HG03571 (cell line): ENCODE data around the gene LYL1.
A peak's percentile ranks its signal among the peaks of the same experiment; 100 is the strongest.

Experiments used
- ATAC-seq: cut with Tn5 transposase; IDR thresholded peaks from one replicate; pipeline ENCODE4 v1.9.1; 2021; ENCODE audit not compliant: unreplicated experiment

The LYL1 gene

GRCh38 chr19:13109361-13110098 lies 6.9 kb upstream of the LYL1 start:
- ATAC-seq: no peak

GRCh38 chr19:13104848-13105711 lies 2.4 kb upstream of the LYL1 start:
- no peak for ATAC-seq

GRCh38 chr19:13104360-13104847 lies 1.7 kb upstream of the LYL1 start:
- peak; percentile 28 for ATAC-seq

GRCh38 chr19:13103581-13104359 lies 1.1 kb upstream of the LYL1 start:
- no peak for ATAC-seq

- ATAC-seq: no peak
These were observed 317 bp downstream of the LYL1 start for GRCh38 chr19:13102416-13102665.

GRCh38 chr19:13101590-13102415 lies 855 bp downstream of the LYL1 start:
- no peak for ATAC-seq

- ATAC-seq: no peak
These were observed 1.6 kb downstream of the LYL1 start for GRCh38 chr19:13100841-13101589.

- no peak for ATAC-seq
These were observed 2.5 kb downstream of the LYL1 start for GRCh38 chr19:13100031-13100588.

GRCh38 chr19:13099073-13099999 lies 3.3 kb downstream of the LYL1 start:
- no peak for ATAC-seq

GRCh38 chr19:13098277-13099072 lies 4.2 kb downstream of the LYL1 start:
- no peak for ATAC-seq

GRCh38 chr19:13097463-13098258 lies 5.0 kb downstream of the LYL1 start:
- ATAC-seq: no peak

- ATAC-seq: no peak
These were observed 5.6 kb downstream of the LYL1 start for GRCh38 chr19:13097033-13097462.

GRCh38 chr19:13095934-13096927 lies 6.4 kb downstream of the LYL1 start:
- ATAC-seq: no peak

GRCh38 chr19:13095393-13095784 lies 7.3 kb downstream of the LYL1 start:
- ATAC-seq: no peak

- ATAC-seq: no peak
These were observed 7.8 kb downstream of the LYL1 start for GRCh38 chr19:13094771-13095392.
